Upper lobe of right lung (tissue), 1 donor: ENCODE measurements around the gene MTRFR. TPM values are rescaled to one million over a fixed set of nuclear protein-coding genes. Genes with fewer than 3 reads are reported as not detected.
A peak's percentile ranks its signal among the peaks of the same experiment; 100 is the strongest.
"Not testable (repeated sequence)": the region's sequence is repeated elsewhere in the genome, so short reads cannot be mapped to it uniquely, and the experiment has no call there.

Experiments
- ATAC-seq: fragments of 200-7000 bp; cut with Tn5 transposase; one replicate; pipeline ENCODE4 v1.9.1; 2020; ENCODE audit warnings: mild to moderate bottlenecking, moderate library complexity
- DNase-seq: peaks from one replicate; pipeline ENCODE4 v3.0.0-alpha.2; 2020
- H3K27ac ChIP-seq: fragments of 200-600 bp; one replicate; pipeline ENCODE4 v1.8.0; 2022
- H3K27me3 ChIP-seq: fragments of 200-600 bp; one replicate; pipeline ENCODE4 v1.8.0; 2022; ENCODE audit warnings: mild to moderate bottlenecking
- H3K36me3 ChIP-seq: fragments of 200-600 bp; one replicate; pipeline ENCODE4 v1.8.0; 2022
- H3K4me1 ChIP-seq: fragments of 200-600 bp; one replicate; pipeline ENCODE4 v1.8.0; 2022
- H3K4me3 ChIP-seq: fragments of 200-600 bp; one replicate; pipeline ENCODE4 v1.8.0; 2022; ENCODE audit warnings: mild to moderate bottlenecking
- H3K9me3 ChIP-seq: fragments of 200-600 bp; one replicate; pipeline ENCODE4 v1.8.0; 2022
- intact Hi-C: fragments of 100-400 bp; cut with DNase I; formaldehyde crosslinking; loops from one replicate; pipeline ENCODE4 v1.11.0; 2022
- total RNA-seq: library from RNA; stranded (reverse); fragmentation: NEBNext Ultra II Directional; extraction: Animal tissue kit (Norgen Biotek cat#: 25700); gene quantifications from one replicate; pipeline ENCODE4 v1.2.1, GENCODE V29; 2021
- TF ChIP-seq, protein P1 (sequence below): fragments of 200-600 bp; IDR thresholded peaks from one replicate; pipeline ENCODE4 v1.8.0; 2022; ENCODE audit warnings: antibody characterized with exemption
- donor health status: DM: no; HTN: yes; CAD: no; lungs with severe emphysema.

Gene MTRFR
- total RNA-seq, 1 donor from 2014 or later: 13.3 TPM

GRCh38 chr12:123243671-123244262, 10.5 kb downstream of the MTRFR start:
- no peak for DNase-seq

GRCh38 chr12:123245678-123246077, 12.4 kb downstream of the MTRFR start:
- H3K27me3 ChIP-seq: no peaks in the 10 kb centered on the region
- H3K9me3 ChIP-seq: no peaks in the 10 kb centered on the region
- ATAC-seq (no peak), DNase-seq (no peak)
- H3K36me3 ChIP-seq: no peaks in the 10 kb centered on the region
- H3K27ac ChIP-seq: no peak overlapping the region
- TF ChIP-seq, protein P1, sequence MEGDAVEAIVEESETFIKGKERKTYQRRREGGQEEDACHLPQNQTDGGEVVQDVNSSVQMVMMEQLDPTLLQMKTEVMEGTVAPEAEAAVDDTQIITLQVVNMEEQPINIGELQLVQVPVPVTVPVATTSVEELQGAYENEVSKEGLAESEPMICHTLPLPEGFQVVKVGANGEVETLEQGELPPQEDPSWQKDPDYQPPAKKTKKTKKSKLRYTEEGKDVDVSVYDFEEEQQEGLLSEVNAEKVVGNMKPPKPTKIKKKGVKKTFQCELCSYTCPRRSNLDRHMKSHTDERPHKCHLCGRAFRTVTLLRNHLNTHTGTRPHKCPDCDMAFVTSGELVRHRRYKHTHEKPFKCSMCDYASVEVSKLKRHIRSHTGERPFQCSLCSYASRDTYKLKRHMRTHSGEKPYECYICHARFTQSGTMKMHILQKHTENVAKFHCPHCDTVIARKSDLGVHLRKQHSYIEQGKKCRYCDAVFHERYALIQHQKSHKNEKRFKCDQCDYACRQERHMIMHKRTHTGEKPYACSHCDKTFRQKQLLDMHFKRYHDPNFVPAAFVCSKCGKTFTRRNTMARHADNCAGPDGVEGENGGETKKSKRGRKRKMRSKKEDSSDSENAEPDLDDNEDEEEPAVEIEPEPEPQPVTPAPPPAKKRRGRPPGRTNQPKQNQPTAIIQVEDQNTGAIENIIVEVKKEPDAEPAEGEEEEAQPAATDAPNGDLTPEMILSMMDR: no peak
- H3K4me3 ChIP-seq: no peak overlapping the region
- intact Hi-C loops: no loop called here
- peaks cover 14% of the 10 kb centered on the region for H3K4me1 ChIP-seq

More at GRCh38 chr12:123243671-123244262, 10.5 kb downstream of the MTRFR start:
- TF ChIP-seq, protein P1: no peak
- H3K36me3 ChIP-seq: no peaks in the 10 kb centered on the region
- H3K4me1 ChIP-seq: peaks cover 13% of the 10 kb centered on the region
- H3K4me3 ChIP-seq: no peak overlapping the region
- ATAC-seq: no peak
- intact Hi-C loops: no loop called here
- H3K27me3 ChIP-seq: no peaks in the 10 kb centered on the region
- H3K9me3 ChIP-seq: no peaks in the 10 kb centered on the region
- H3K27ac ChIP-seq: no peak overlapping the region

- H3K36me3 ChIP-seq, H3K27me3 ChIP-seq, H3K4me3 ChIP-seq, DNase-seq, H3K4me1 ChIP-seq, H3K9me3 ChIP-seq, ATAC-seq, intact Hi-C loops, H3K27ac ChIP-seq: not testable (repeated sequence)
Observed at GRCh38 chr12:123248129-123248528, 14.9 kb downstream of the MTRFR start.

DNA sequence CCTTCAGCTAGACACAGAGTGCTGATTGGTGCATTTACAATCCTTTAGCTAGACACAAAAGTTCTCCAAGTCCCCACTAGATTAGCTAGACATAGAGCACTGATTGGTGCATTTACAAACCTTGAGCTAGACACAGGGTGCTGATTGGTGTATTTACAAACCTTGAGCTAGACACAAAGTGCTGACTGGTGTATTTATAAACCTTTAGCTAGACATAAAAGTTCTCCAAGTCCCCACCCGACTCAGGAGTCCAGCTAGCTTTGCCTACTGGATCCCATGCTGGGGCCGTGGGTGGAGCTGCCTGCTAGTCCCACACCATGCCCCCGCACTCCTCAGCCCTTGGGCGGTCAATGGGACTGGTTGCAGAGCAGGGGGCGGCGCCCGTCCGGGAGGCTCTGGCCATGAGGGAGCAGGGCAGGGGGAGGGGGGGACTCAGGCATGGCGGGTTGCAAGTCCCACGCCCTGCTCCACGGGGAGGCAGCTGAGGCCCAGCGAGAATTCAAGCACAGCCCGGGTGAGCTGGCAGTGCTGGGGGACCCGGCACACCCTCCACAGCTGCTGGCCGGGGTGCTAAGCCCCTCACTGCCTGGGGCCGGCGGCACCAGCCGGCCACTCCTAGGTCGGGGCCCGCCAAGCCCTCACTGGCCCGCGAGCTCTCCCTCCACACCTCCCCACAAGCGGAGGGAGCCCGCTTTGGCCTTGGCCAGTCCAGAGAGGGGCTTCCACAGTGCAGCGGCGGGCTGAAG, 15.9 kb downstream of the MTRFR start:
- H3K9me3 ChIP-seq, H3K36me3 ChIP-seq, intact Hi-C loops, H3K27ac ChIP-seq, DNase-seq, H3K4me1 ChIP-seq, H3K27me3 ChIP-seq, H3K4me3 ChIP-seq: not testable (repeated sequence)
- peak; percentile 43 for ATAC-seq

- DNase-seq: peak; percentile 85
- peaks cover 23% of the 10 kb centered on the region for H3K36me3 ChIP-seq
- intact Hi-C loops: no loop called here
- TF ChIP-seq, protein P1: no peak
- ATAC-seq: peak; percentile 85
- H3K4me3 ChIP-seq: no peak overlapping the region
- peaks cover 10% of the 10 kb centered on the region for H3K4me1 ChIP-seq
- H3K27me3 ChIP-seq: no peaks in the 10 kb centered on the region
- peak overlapping the region; percentile 70 for H3K27ac ChIP-seq
- no peaks in the 10 kb centered on the region for H3K9me3 ChIP-seq
Observed at GRCh38 chr12:123250471-123251383, 17.5 kb downstream of the MTRFR start.

DNA sequence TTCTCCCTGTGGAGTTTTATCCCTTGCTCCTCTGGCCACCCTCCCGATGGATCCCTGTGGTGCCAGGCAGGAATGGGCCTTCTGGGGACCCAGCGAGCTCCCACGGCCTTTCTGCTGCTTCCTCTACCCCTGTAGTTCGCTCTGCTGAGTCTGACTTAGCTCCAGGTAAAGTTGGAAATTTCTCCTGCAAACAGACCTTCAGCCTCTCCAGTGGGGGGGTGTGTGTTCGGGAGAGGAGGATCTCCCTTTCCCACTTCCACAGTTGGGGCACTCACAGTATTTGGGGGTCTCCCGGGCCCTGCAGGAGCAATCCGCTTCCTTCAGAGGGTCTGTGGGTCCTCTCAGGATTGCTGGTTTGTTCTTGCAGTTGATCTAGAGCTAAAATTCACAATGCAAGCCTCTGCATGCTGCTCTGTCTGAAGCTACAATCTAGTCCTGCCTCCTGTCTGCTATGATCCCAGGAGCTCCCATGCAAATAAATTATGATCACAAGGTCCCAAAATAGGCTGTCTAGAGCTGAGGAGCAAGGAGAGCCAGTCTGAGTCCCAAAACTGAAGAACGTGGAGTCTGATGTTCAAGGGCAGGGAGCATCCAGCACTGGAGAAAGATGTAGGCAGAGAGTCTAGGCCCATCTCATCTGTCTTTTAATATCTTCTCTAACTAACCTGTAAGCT, 18.3 kb downstream of the MTRFR start:
- no peak for DNase-seq
- intact Hi-C loops: no loop called here
- H3K4me3 ChIP-seq: no peak overlapping the region
- H3K27me3 ChIP-seq: no peaks in the 10 kb centered on the region
- TF ChIP-seq, protein P1: no peak
- ATAC-seq: no peak
- H3K36me3 ChIP-seq: peaks cover 31% of the 10 kb centered on the region
- H3K9me3 ChIP-seq: no peaks in the 10 kb centered on the region
- peaks cover 10% of the 10 kb centered on the region for H3K4me1 ChIP-seq
- peak overlapping the region; percentile 70 for H3K27ac ChIP-seq

- H3K4me1 ChIP-seq, H3K4me3 ChIP-seq, H3K27me3 ChIP-seq, H3K9me3 ChIP-seq, intact Hi-C loops, DNase-seq, ATAC-seq, H3K27ac ChIP-seq: not testable (repeated sequence)
- H3K36me3 ChIP-seq: peaks cover 39% of the 10 kb centered on the region
Observed at GRCh38 chr12:123252365-123252764, 19.1 kb downstream of the MTRFR start.
